Measurements from ENCODE around the gene CNTN6. TPM values are rescaled to one million over a fixed set of nuclear protein-coding genes. Genes with fewer than 3 reads are reported as not detected.

CNTN6 gene
- total and polyA plus RNA-seq, 12 donors: 0.01 to 0.22 (median 0.11) TPM; not detected in 9

DNA sequence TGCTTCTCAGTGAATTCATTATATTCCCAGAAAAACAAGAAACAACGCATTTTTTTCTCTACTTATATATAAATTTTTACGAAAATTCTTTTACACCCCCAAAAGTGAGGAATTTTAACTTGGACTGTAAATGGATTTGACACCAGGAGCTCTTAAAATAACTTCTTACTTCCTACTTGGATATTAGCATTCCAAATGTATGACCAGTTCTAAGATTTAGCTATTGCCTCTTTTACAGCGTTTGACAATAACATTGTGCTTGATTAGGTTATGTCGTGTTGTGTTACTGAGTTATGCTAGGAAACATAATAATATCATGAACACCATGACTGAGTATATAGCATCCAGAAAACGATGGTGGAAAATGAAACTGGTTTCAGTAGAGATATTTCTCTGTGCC is 177.0 kb downstream of the CNTN6 start:
- no peak for ATAC-seq
- H3K27ac ChIP-seq: no peak overlapping the region
- TF ChIP-seq, protein P1, sequence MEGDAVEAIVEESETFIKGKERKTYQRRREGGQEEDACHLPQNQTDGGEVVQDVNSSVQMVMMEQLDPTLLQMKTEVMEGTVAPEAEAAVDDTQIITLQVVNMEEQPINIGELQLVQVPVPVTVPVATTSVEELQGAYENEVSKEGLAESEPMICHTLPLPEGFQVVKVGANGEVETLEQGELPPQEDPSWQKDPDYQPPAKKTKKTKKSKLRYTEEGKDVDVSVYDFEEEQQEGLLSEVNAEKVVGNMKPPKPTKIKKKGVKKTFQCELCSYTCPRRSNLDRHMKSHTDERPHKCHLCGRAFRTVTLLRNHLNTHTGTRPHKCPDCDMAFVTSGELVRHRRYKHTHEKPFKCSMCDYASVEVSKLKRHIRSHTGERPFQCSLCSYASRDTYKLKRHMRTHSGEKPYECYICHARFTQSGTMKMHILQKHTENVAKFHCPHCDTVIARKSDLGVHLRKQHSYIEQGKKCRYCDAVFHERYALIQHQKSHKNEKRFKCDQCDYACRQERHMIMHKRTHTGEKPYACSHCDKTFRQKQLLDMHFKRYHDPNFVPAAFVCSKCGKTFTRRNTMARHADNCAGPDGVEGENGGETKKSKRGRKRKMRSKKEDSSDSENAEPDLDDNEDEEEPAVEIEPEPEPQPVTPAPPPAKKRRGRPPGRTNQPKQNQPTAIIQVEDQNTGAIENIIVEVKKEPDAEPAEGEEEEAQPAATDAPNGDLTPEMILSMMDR (IDR thresholded peaks at IDR 0.05): no peak
- no peaks in the 10 kb centered on the region for H3K27me3 ChIP-seq
- 63 to 69% methylated on average over 5 of the region's 5 CpGs for WGBS, 2 donors
- intact Hi-C loops (cut with DNase I): no loop called here
- no peaks in the 10 kb centered on the region for H3K36me3 ChIP-seq
- H3K4me1 ChIP-seq: no peaks in the 10 kb centered on the region
- no peak overlapping the region for H3K4me3 ChIP-seq
- peaks cover 0 to 3% (median 0%) of the 10 kb centered on the region in 11 donors for H3K9me3 ChIP-seq
- no peak for DNase-seq

DNA sequence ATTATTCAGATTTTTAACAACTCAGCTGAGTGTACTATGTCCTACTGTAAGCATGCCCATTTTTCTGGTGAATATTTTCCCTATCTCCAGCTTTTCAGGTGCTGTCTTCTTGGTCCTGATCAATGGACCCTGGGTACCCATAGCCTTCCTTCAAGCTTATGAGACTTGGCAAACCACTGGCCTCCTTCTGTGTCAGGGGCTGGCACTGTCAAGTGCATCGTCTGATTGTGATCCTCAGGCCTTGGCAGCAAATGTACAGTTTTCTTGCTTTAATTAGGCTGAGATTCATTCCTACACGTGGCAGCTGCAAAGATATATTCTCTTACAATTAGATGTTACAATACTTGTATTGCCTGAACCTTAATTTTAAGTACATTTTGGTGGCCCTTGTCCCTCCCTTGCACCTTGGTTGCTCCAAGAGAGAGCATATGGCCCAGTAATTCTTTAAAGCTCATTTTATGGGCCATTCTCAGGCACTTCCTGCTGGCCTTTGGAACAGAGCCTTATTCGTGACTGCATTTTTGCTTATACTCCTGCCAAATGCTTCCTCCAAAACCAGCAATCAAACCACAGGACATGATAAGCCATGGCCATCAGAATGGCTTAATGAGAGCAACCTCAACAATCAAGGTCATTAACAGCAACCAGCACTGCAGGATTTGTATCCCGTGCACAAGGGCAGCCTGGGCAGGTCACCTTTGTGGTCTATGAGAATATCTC is 179.9 kb downstream of the CNTN6 start:
- H3K27me3 ChIP-seq: no peaks in the 10 kb centered on the region
- TF ChIP-seq, protein P1 (IDR thresholded peaks at IDR 0.05): no peak
- no peak overlapping the region for H3K4me3 ChIP-seq
- H3K36me3 ChIP-seq: no peaks in the 10 kb centered on the region
- no peaks in the 10 kb centered on the region for H3K4me1 ChIP-seq
- no peak overlapping the region for H3K27ac ChIP-seq
- intact Hi-C loops (cut with DNase I): no loop called here
- ATAC-seq (no peak), DNase-seq (no peak)
- 51 to 65% methylated on average over 4 of the region's 4 CpGs for WGBS, 2 donors
- H3K9me3 ChIP-seq: peaks cover 0 to 3% (median 0%) of the 10 kb centered on the region in 11 donors

DNA sequence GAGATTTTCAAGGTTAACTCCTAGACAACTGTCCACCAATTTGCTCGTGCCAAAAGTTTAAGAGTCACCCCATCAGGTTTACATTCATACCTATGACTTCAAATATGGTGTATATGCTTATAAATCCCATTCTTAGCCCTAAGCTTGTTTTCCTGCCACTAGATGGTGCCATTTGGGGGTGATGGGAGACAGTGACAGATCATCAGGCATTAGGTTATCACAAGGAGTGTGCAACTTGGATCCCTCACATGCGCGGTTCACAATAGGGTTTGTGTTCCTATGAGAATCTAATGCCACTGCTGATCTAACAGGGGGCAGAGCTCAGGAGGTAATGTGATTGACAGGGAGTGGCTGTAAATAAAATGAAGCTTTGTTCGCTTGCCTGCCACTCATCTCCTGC is 182.7 kb downstream of the CNTN6 start:
- H3K36me3 ChIP-seq: no peaks in the 10 kb centered on the region
- no peak for DNase-seq
- H3K4me1 ChIP-seq: no peaks in the 10 kb centered on the region
- TF ChIP-seq, protein P1 (IDR thresholded peaks at IDR 0.05): no peak
- no peak for ATAC-seq
- H3K27me3 ChIP-seq: no peaks in the 10 kb centered on the region
- no peak overlapping the region for H3K4me3 ChIP-seq
- WGBS, 2 donors: 71 to 86% methylated on average over 4 of the region's 4 CpGs
- intact Hi-C loops (cut with DNase I): no loop called here
- H3K27ac ChIP-seq: no peak overlapping the region
- H3K9me3 ChIP-seq: peaks cover 0 to 7% (median 0%) of the 10 kb centered on the region in 11 donors

DNA sequence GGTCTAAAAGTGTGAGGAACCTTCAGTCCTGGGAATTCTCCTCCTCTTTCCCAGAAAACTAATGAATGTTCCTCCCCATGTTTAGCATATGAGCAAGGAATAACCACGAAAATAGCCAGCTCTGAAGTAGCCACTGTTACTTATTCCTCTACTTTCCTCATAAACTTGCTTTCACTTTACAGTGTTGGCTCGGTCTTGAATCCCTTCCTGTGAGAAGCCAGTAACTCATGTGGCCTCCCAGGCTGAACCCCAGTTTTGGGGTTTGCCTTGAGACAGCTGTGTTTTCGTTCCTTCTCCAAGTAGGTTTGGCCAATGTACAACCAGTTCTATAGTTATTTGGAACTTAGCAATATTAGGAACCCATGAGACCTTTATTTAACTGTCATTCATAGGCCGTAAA is 195.0 kb downstream of the CNTN6 start:
- ATAC-seq: no peak
- H3K4me1 ChIP-seq: no peaks in the 10 kb centered on the region
- DNase-seq: no peak
- no peaks in the 10 kb centered on the region for H3K27me3 ChIP-seq
- no peak overlapping the region for H3K4me3 ChIP-seq
- no peaks in the 10 kb centered on the region for H3K36me3 ChIP-seq
- H3K9me3 ChIP-seq: peaks cover 0 to 5% (median 0%) of the 10 kb centered on the region in 11 donors
- intact Hi-C loops (cut with DNase I): no loop called here
- 80 to 83% methylated on average over 4 of the region's 4 CpGs for WGBS, 2 donors
- TF ChIP-seq, protein P1 (IDR thresholded peaks at IDR 0.05): no peak
- H3K27ac ChIP-seq: no peak overlapping the region

Measured in heart right ventricle (tissue), 16 donors.